NCI-H446 treated with DMSO at 0.1 percent for 48 hours (cell line): Measurements from ENCODE around the gene TUBB4A.
"Not testable (repeated sequence)": the region's sequence is repeated elsewhere in the genome, so short reads cannot be mapped to it uniquely, and the experiment has no call there.

ENCODE experiments used
- DNase-seq: peaks from one replicate; lab custom pipeline; 2025; lab: John Stamatoyannopoulos, UW

Gene TUBB4A

DNA sequence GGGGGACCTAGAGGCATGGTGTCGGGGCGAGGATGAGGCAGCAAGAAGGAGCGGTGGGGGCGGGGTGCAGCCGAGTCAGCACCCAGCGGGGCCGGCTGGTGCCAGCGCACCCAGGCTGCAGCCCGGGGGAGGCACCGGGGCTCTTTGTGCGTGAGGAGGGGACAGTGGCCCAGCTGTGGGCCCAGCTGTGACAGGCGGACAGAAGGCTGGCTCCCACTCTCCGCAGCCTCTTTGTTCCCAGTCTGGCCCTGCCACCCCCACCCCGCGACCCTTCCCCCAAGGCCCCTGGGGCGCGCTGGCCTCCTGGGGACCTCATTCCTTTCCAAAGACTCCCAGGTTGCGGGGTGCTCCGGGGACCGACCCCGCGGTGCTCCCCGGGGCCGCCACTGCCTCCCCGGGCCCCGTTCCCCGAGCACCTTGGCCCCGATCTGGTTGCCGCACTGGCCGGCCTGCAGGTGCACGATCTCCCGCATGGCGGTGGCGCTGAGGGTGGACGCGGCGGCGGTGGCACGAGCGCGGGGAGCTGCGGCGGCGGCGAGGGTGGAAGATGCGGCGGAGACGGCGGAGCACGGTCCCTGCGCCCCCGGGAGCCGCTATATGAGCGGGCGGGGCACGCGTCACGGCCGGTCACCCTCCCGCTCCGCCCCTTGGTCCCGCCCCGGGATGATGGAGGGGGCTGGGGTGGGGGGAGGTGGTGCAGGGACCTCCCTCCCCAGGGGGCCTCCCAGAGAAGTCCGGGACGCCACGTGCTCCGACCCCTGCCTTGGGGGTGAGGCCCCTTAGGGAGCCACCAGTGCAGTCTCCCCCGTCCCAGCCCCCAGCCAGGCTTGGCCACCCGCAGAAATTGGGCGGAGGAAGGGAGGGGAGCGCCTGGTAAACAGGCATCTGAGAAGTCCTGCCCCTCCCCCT lies at the start of gene TUBB4A:
TUBB4A (minus strand) TSS at position 570 of the 909 bp plus-strand sequence; CDS start at position 473, 97 bp downstream.
- no peak for DNase-seq

- no peak for DNase-seq
Measured at GRCh38 chr19:6551091-6551490, 49.0 kb upstream of the TUBB4A start.

DNA sequence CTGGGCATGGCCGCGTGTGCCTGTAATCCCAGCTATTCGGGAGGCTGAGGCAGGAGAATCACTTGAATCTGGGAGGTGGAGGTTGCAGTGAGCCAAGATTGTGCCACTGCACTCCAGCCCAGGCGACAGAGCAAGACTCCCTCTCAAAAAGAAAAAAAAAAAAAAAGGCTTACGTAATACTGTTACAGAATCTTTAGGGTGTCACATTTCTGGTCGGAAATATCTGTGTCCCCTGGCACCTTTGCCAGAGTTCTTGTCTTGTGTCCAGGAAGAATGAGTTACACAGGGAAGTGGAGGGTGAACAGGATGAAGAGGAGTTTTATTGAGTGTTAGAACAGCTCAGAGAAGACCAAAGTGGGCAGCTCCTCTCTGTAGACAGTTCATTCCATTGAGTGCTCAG lies 48.6 kb upstream of the TUBB4A start:
- not testable (repeated sequence) for DNase-seq

- no peak for DNase-seq
Measured at GRCh38 chr19:6543866-6544347, 41.8 kb upstream of the TUBB4A start.

DNA sequence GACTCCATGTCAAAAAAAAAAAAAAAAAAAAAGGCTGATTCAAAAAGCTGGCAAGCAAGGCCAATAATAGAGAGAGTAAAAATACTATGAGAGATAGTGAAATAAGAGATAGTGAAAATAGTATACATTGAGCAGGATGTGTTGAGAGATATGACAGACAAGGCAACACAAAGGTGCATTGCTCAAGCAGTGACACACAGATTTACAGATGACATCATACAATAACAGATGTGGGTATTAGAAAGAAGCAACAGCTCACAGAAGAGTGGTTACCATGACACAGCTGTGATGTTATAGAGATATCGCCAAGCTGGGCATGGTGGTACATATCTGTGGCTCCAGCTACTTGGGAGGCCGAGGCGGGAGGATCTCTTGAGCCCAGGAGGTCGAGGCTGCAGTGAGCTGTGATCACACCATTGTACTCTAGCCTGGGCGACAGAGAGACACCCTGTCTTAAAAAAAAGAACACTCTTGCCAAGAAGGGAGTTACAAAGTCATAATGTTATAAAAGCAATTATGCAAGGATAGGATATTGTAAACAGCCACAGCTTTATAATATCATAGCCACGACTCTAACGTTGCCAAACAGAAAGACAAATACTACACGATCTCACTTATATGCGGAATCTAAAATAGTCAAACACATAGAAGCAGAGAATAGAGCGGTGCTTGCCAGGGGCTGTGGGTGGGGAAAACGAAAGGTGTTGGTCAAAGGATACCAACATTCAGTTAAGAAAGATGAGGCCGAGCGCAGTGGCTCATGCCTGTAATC lies 39.0 kb upstream of the TUBB4A start:
- DNase-seq = no peak

DNA sequence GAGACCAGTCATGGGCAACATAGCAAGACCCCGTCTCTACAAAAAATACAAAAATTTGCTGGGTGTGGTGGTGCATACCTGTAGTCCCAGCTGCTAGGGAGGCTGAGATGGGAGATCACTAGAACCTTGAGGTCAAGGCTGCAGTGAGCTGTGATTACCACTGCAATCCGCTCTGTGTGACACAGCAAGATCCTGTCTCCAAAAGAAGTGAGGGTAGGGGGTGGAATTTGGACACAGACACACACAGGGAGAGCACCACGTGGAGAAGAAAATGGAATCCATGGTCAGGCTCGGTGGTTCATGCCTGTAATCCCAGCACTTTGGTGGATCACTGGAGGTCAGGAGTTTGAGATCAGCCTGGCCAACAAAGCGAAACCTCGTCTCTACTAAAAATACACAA lies 37.4 kb upstream of the TUBB4A start:
- DNase-seq = no peak

GRCh38 chr19:6535558-6536137 lies 33.5 kb upstream of the TUBB4A start:
- no peak for DNase-seq

DNA sequence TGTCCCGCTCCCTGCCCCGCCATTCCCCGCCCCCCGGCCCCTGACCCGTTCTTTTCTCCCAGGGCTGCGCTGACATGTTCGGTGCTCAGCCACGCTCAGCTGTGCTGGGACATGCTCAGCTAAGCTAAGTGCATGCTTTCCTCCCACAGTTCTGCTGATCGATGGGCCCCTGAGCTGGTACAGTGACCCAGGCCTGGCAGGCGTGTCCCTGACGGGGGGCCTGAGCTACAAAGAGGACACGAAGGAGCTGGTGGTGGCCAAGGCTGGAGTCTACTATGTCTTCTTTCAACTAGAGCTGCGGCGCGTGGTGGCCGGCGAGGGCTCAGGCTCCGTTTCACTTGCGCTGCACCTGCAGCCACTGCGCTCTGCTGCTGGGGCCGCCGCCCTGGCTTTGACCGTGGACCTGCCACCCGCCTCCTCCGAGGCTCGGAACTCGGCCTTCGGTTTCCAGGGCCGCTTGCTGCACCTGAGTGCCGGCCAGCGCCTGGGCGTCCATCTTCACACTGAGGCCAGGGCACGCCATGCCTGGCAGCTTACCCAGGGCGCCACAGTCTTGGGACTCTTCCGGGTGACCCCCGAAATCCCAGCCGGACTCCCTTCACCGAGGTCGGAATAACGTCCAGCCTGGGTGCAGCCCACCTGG lies 32.5 kb upstream of the TUBB4A start:
- DNase-seq = no peak

DNA sequence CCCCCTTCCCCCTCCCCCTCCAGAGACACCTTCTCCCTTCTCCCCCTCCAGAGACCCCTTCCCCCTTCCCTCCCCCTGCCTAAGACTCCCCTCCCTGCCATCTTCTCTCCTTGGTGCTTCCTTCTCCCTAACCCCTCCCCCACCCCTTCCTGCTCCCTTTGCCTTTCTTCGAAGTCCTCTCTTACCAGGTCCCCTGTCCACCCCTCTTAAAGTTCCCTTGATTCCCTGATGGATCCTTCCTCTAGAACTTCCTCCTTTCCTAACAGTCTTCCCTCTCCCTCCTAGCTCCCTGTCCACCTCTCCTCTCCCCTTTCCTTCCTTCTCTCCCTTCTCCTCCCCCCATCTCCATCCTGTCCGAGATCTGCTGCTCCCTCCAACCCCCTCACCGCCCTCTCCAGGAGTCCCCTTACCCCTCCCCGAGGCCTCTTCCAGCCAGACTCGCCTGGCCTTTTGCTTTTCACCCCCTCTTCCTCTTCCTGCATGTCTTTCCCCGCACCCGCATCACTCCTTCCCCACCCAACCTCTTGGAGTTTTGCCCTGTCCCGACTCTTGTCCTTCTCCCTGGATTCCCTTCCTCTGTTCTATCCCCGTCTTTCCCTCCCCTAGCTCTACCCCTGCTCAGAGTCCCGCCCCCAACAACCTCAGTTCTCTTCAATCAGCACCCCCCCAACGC lies 31.8 kb upstream of the TUBB4A start:
- no peak for DNase-seq

- DNase-seq = no peak
Measured at GRCh38 chr19:6533000-6533328, 30.9 kb upstream of the TUBB4A start.

- no peak for DNase-seq
Measured at GRCh38 chr19:6532244-6532999, 30.3 kb upstream of the TUBB4A start.

- DNase-seq = no peak
Measured at GRCh38 chr19:6531956-6532243, 29.8 kb upstream of the TUBB4A start.

DNA sequence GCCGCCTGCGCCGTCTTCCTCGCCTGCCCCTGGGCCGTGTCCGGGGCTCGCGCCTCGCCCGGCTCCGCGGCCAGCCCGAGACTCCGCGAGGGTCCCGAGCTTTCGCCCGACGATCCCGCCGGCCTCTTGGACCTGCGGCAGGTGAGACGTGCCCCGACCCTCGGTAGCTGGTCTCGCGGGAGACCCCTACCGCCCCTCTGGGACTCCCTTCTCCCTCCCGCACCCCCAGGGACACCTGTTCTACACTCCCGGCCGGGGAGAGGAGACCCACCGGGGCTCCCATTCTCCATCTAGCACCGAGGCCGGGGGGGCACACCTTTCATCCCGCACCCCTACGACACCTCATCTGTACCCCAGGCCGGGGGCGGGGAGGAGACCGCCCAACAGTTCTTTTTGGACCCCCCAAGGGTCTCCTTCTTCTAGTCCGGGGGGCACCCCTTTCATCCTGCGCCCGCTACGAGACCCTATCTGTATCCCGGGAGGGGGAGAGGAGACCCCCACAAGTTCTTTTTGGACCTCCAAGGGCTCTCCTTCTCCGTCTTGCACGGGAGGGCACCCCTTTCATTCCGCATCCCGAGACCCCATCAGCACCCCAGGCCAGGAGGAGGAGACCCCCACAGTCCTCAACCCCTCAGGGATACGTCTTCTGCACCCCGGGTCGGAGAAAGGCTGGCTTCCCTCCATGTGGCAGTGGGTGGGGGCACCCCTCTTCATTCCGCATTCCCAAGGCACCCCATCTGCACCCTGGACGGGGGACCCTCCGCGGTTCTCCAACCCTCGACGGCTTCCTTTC lies 29.2 kb upstream of the TUBB4A start:
- DNase-seq = no peak

DNA sequence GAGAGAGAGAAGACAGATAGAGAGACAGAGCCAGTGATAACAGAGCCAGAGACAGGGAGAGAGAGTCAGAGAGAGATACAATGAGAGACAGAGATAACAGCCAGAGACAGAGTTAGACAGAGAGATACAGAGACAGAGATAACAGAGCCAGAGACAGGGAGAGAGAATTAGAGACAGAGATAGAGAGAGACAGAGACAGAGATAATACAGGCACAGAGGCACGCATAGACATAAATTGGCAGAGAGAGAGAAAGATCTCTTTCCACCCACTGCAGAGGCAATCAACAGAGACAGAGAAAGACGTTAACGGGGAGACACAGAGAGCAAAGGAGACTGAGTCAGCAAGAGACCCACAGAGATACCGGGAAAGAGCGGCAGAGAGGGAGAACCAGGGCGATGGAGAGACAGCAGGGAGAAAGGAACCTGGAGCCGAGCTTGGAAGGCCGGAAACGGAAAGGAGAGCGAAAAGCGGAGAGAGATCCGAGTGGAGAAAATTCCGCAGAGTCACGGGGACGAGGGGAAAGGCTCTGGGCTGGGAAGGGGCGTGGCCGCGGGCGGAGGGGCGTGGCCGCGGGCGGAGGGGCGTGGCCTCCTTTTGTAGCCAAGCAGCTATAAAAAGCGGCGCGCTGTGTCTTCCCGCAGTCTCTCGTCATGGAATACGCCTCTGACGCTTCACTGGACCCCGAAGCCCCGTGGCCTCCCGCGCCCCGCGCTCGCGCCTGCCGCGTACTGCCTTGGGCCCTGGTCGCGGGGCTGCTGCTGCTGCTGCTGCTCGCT lies 28.5 kb upstream of the TUBB4A start, which contains the start of gene TNFSF9:
TNFSF9 (plus strand) TSS at position 641 of the 777 bp plus-strand sequence; CDS start at position 652, 11 bp downstream.
- DNase-seq = no peak

DNA sequence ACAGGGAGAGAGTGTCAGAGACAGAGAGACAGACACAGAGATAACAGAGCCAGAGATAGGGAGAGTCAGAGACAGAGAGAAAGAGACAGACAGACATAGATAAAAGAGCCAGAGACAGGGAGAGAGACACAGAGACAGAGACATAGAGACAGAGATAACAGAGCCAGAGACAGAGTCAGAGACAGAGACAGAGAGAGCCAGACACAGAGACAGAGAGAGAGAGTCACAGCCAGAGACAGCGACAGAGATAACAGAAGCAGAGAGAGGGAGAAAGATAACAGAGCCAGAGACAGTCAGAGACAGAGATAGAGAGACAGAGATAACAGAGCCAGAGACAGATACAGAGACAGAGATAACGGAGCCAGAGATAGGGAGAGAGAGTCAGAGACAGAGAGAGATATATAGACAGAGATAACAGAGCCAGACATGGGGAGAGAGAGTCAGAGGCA lies 27.9 kb upstream of the TUBB4A start:
- no peak for DNase-seq

- no peak for DNase-seq
Measured at GRCh38 chr19:6529351-6529750, 27.2 kb upstream of the TUBB4A start.

GRCh38 chr19:6528544-6529121 lies 26.5 kb upstream of the TUBB4A start:
- DNase-seq = no peak

- no peak for DNase-seq
Measured at GRCh38 chr19:6527893-6528543, 25.9 kb upstream of the TUBB4A start.
